Urinary bladder (tissue), 4 donors: ENCODE results near the gene CEP76. TPM values are rescaled to one million over a fixed set of nuclear protein-coding genes. Genes with fewer than 3 reads are reported as not detected.

Experiments used
- DNase-seq: peaks from one replicate; pipeline ENCODE4 v3.0.0-alpha.2; 2015; ENCODE audit errors: extremely low spot score
- H3K27ac ChIP-seq: one replicate; pipeline ENCODE4 v1.5.1; 2013; ENCODE audit warnings: low read depth, mild to moderate bottlenecking, moderate library complexity
- H3K36me3 ChIP-seq: one replicate; pipeline ENCODE4 v1.6.1; 2013; ENCODE audit warnings: mild to moderate bottlenecking, moderate library complexity; ENCODE audit not compliant: insufficient read depth
- H3K4me1 ChIP-seq: one replicate; pipeline ENCODE4 v1.6.1; 2013; ENCODE audit warnings: mild to moderate bottlenecking, moderate library complexity; ENCODE audit not compliant: insufficient read depth
- H3K4me3 ChIP-seq: one replicate; pipeline ENCODE4 v1.5.1; 2013; ENCODE audit warnings: low read depth, low read length
- WGBS: extraction: QIAGEN DNeasy Blood & Tissue Kit; methylation state at CpG from one replicate; pipeline ENCODE4 v1.1.7; 2013; 5-methylcytosine and 5-hydroxymethylcytosine counted together
- polyA plus RNA-seq: library from polyadenylated mRNA; stranded (reverse); fragments of 200-250 nt; gene quantifications from one replicate; pipeline ENCODE4 v1.2.3, GENCODE V29; 2013
- total RNA-seq: library from RNA; depleted of rRNA; stranded (reverse); fragments of >200 nt; gene quantifications from one replicate; pipeline ENCODE4 v1.2.3, GENCODE V29; 2014
- donor health status: healthy with polysubstance abuse.
- donor health status: healthy.

Gene CEP76
- total RNA-seq (14.3 TPM), polyA plus RNA-seq (4.4 TPM)

GRCh38 chr18:12702221-12703095, at the start of gene CEP76, which contains the start of gene PSMG2:
TSS of gene CEP76 (minus strand) at chr18:12702723. CDS start at chr18:12702548, 175 bp downstream.
TSS of gene PSMG2 (plus strand) at chr18:12703042. CDS start at chr18:12703108, 66 bp downstream.
- peaks cover under 1% of the 10 kb centered on the region for H3K36me3 ChIP-seq
- H3K27ac ChIP-seq: peak within 1 kb of the TSS; percentile 98
- H3K4me3 ChIP-seq: peak within 1 kb of the TSS; percentile 81
- H3K4me1 ChIP-seq: peaks cover 2% of the 10 kb centered on the region
- WGBS: under 1% methylated on average over 89 of the region's 89 CpGs
- peak; percentile 53 for DNase-seq

- DNase-seq: no peak
- H3K27ac ChIP-seq: no peak overlapping the region
- whole genome bisulfite sequencing: 58% methylated on average over 4 of the region's 4 CpGs
- H3K36me3 ChIP-seq: no peaks in the 10 kb centered on the region
- no peaks in the 10 kb centered on the region for H3K4me1 ChIP-seq
- H3K4me3 ChIP-seq: no peak overlapping the region
These were observed 49.4 kb upstream of the CEP76 start for GRCh38 chr18:12751891-12752290.

DNA sequence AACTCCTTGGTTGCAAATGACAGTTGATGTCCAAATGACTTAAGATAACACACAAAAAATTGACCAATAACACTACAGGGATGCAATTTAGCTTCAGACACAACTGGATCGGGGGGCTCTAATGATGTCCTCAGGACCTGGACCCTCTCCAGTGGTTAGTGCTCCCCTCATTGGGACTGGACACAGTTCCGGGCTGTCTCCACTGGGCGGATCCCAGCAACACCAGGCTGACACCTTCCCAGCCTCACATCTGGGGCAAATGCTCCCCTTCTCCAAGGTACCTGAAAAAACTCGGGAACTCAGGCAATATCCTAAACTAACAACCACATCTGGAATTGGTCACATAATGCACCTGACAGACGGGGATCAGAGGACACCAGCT, 49.0 kb upstream of the CEP76 start:
- Histone ChIP-seq H3K4me1 (no peaks in the 10 kb centered on the region), H3K27ac (no peak overlapping the region), H3K36me3 (no peaks in the 10 kb centered on the region), H3K4me3 (no peak overlapping the region)
- WGBS: 88% methylated on average over 5 of the region's 5 CpGs
- no peak for DNase-seq

DNA sequence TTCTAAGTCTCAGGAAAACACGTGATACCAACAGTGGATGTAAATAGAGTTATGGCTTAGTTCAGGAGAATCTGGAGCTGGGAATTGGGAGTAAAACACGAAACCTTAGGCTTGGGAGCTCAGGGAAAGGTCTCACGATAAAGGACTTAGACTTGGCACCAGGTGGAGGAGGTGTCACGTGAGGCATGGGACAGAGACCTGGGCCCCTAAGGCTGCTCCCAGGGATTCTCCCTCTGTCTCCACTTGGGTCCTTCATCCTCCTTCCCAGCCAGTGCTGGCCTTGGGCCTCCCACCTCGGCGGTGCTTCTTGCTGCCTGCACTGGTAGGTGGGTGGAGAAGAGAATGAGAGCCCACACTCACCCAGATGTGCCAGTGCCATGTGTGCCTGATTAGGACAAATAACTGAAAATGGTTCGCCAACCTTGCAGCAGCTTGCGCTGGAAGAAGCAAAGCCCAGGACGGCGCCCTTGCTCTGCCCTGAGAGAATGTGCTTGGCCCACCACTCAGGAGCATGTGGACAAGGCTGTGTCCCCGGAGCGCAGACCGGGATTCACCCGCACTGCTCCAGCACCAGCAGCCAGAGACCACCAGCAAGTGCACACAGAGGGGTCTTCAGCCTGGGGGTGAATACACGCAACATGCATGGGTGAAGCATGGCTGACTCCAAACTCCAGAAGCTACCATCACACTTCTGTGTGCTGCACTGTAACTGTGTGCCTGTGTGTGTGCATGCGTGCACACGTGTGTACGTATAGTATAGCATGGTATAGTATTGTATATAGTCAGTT, 48.4 kb upstream of the CEP76 start:
- WGBS: 94% methylated on average over 18 of the region's 18 CpGs

GRCh38 chr18:12750076-12750714, 47.7 kb upstream of the CEP76 start:
- 81% methylated on average over 14 of the region's 14 CpGs for WGBS

More for the DNA sequence above, 48.4 kb upstream of the CEP76 start:
- Histone ChIP-seq H3K4me1 (no peaks in the 10 kb centered on the region), H3K27ac (no peak overlapping the region), H3K36me3 (no peaks in the 10 kb centered on the region), H3K4me3 (no peak overlapping the region)
- no peak for DNase-seq

GRCh38 chr18:12749121-12749520, 46.6 kb upstream of the CEP76 start:
- 82% methylated on average over 13 of the region's 13 CpGs for WGBS
- Histone ChIP-seq H3K4me3 (no peak overlapping the region), H3K4me1 (no peaks in the 10 kb centered on the region), H3K36me3 (no peaks in the 10 kb centered on the region), H3K27ac (no peak overlapping the region)
- no peak for DNase-seq

More at GRCh38 chr18:12750076-12750714, 47.7 kb upstream of the CEP76 start:
- H3K4me3 ChIP-seq: no peak overlapping the region
- no peak overlapping the region for H3K27ac ChIP-seq
- H3K36me3 ChIP-seq: no peaks in the 10 kb centered on the region
- no peak for DNase-seq
- H3K4me1 ChIP-seq: no peaks in the 10 kb centered on the region

- Histone ChIP-seq H3K4me3 (no peak overlapping the region), H3K4me1 (no peaks in the 10 kb centered on the region), H3K36me3 (no peaks in the 10 kb centered on the region), H3K27ac (no peak overlapping the region)
- DNase-seq: no peak
- 87% methylated on average over 5 of the region's 5 CpGs for WGBS
These were observed 46.1 kb upstream of the CEP76 start for GRCh38 chr18:12748671-12749070.

GRCh38 chr18:12747530-12748315, 45.2 kb upstream of the CEP76 start:
- Histone ChIP-seq H3K4me1 (no peaks in the 10 kb centered on the region), H3K27ac (no peak overlapping the region), H3K36me3 (no peaks in the 10 kb centered on the region), H3K4me3 (no peak overlapping the region)
- 86% methylated on average over 8 of the region's 8 CpGs for WGBS
- no peak for DNase-seq

GRCh38 chr18:12745095-12745795, 42.7 kb upstream of the CEP76 start:
- H3K36me3 ChIP-seq: no peaks in the 10 kb centered on the region
- no peak overlapping the region for H3K27ac ChIP-seq
- no peak for DNase-seq
- H3K4me3 ChIP-seq: no peak overlapping the region
- WGBS: 89% methylated on average over 7 of the region's 7 CpGs
- H3K4me1 ChIP-seq: no peaks in the 10 kb centered on the region

DNA sequence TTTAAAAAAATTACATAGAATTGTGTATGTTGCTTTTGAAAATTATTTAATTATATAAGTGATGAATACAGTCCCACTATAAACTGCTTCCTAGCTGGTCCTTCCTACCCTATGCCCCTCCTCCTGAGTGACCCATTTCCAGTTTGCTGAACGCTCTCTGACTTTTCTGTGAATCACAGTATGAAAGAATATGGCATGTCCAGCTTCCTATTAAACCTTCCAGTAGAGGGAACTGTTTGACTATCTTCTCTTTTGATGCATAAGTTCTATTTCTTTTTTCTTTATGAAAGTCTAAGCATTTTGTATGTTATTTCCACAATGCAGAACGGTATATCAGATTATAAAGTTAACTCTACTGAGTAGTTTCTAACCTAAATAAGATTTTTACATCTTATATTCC, 41.6 kb upstream of the CEP76 start:
- no peak for DNase-seq
- no peaks in the 10 kb centered on the region for H3K4me1 ChIP-seq
- 0% methylated on average over 2 of the region's 2 CpGs for WGBS
- H3K27ac ChIP-seq: no peak overlapping the region
- H3K36me3 ChIP-seq: no peaks in the 10 kb centered on the region
- no peak overlapping the region for H3K4me3 ChIP-seq

GRCh38 chr18:12742453-12742852, 39.9 kb upstream of the CEP76 start:
- 81% methylated on average over 5 of the region's 5 CpGs for WGBS
- H3K36me3 ChIP-seq: no peaks in the 10 kb centered on the region
- no peak overlapping the region for H3K27ac ChIP-seq
- no peaks in the 10 kb centered on the region for H3K4me1 ChIP-seq
- H3K4me3 ChIP-seq: no peak overlapping the region
- DNase-seq: no peak

DNA sequence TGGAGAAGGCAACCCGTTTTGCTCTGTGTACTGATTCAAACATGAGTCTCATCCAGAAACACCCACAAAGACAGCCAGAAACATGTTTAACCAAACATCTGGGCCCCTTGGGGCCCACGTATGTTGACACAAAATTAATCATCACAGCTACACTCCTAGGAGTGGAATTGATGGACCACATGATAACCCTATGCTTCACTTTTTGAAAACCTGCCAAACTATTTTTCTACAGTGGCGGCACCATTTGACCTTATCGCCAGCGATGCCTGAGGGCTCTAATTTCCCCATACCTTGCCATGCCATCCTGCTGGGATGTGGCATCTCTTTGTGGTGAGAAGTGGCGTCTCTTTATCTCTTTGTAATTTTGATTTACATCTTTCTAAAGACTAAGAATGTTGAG, 38.8 kb upstream of the CEP76 start:
- 72% methylated on average over 6 of the region's 6 CpGs for WGBS
- peak; percentile 61 for DNase-seq
- Histone ChIP-seq H3K27ac (no peak overlapping the region), H3K36me3 (no peaks in the 10 kb centered on the region), H3K4me1 (no peaks in the 10 kb centered on the region), H3K4me3 (no peak overlapping the region)
